Left kidney (tissue), 2 donors: ENCODE data around the gene GAB1. TPM values are rescaled to one million over a fixed set of nuclear protein-coding genes. Genes with fewer than 3 reads are reported as not detected.

ENCODE experiments used
- DNase-seq: peaks from one replicate; pipeline ENCODE4 v3.0.0-alpha.2; 2013
- polyA plus RNA-seq: library from polyadenylated mRNA; unstranded; fragments of 120-200 nt; gene quantifications from one replicate; pipeline ENCODE4 v1.2.1, GENCODE V29; 2013; ENCODE audit not compliant: insufficient read length

GAB1 gene
- polyA plus RNA-seq, 1 donor: 62.9 TPM

DNA sequence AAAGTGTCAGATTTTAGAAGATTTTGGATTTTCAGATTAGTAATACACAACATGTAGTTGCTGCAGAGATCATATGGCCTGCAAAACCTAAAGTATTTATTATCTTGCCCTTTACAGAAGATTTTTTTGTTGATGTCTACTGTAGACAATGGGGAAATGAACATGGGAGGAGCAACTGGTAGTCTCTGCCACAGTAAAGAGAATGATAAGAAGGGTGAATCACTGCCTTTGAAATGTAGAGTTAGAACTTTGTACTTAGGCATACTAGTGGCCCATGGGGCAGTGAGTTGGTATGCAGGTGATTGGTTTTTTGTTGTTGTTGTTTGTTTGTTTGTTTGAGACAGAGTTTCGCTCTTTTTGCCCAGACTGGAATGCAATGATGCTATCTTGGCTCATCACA, 50.1 kb downstream of the GAB1 start:
- no peak for DNase-seq

DNA sequence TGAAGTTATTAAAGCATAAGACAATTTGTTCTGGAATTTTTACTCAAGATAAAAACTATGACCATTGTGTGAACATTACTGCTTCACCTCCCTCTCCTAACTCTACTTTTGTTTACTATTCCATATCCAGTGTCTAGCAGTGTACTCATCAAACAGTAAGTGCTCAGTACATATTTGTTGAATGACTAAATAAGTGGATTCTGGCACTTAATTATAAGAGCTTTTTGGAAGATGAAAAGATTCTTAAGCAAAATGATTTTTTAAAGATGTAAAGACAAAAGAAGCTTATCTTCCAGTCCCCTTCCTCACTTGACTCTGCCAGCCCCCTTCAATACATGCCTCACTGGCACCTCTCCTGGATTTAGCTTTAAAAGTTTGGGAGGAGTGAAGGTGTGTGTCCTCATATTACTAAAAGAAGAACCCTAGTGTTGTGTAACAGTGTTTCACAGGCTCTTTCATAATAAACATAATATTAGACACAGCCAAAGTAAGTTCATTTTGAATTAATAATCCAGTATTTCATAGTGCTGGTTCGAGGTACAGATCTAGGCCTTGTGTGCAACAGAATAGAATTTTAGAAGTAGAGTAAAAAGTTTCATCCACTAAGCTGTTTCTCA, 53.0 kb downstream of the GAB1 start:
- no peak for DNase-seq

DNA sequence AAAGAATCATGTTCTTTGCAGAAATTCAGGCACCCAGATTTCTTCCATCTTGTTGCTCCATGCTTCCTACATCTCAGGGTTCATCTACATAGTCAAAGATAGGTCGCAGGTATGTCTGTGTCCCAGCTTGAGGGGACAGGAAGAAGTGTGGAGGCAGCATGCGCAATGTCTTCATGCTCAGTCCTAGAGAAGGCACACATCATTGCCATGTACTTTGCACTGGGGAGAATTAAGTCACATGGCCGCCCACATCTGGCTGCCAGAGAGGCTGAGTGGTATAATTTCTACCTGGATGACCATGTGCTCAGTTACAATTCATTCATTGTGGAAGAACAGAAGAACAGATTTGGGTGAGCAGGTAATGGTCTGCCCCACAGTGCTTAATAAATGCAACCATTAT, 54.1 kb downstream of the GAB1 start:
- DNase-seq: no peak

DNA sequence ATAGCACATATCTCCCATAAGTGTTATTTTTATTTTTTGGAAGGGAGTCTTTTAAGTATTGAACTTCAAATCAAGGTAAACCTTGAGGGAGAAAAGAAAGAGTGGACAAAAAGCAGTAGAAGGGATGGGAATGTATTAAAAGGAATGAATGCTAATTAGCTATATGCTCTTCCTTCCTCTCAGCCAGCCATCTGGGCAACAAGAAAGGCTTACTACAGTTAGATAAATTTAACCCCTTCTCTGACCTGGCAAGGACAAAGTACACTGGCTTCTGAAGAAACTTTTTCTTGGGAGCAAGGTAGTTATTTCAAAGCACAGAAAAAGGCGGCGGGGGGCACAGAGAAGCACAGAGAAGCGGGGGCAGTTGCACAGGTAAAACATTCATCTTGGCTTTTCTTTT, 54.6 kb downstream of the GAB1 start:
- no peak for DNase-seq

DNA sequence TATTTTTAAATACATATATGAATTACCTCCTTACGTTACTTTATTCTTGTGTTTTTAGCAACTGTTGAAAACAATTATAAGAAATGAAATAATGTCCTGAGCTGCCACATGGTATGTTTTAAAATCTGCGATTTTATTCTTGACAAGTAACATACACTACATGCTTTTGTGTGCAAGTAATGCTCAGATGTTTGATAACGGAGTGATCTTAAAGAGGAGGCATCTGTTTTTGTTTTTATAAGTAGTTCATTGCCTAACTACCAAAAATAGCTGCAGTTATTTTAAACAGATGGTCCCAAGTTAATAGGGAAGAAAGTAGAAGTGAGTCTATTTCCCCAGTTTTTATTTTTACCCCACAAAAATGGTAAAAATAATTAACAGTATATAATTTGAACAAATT, 55.2 kb downstream of the GAB1 start:
- no peak for DNase-seq

DNA sequence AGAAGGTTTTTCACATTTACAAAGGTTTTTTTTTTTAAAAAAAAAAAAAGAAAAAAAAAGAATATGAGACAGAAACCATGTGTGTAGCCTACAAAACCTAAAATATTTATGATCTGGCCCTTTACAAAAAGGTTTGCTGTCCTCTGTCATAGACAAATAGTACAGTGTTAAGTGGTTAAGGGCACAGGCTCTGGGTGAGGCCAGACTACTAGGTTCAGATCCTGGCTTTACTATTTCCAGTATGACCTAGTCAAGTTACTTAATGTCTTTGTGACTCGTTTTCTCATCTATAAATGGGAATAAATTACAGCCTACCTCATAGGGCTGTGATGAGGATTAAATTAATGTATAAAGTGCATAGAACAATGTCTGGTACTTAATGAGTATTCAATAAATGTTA, 56.5 kb downstream of the GAB1 start:
- DNase-seq: no peak

DNA sequence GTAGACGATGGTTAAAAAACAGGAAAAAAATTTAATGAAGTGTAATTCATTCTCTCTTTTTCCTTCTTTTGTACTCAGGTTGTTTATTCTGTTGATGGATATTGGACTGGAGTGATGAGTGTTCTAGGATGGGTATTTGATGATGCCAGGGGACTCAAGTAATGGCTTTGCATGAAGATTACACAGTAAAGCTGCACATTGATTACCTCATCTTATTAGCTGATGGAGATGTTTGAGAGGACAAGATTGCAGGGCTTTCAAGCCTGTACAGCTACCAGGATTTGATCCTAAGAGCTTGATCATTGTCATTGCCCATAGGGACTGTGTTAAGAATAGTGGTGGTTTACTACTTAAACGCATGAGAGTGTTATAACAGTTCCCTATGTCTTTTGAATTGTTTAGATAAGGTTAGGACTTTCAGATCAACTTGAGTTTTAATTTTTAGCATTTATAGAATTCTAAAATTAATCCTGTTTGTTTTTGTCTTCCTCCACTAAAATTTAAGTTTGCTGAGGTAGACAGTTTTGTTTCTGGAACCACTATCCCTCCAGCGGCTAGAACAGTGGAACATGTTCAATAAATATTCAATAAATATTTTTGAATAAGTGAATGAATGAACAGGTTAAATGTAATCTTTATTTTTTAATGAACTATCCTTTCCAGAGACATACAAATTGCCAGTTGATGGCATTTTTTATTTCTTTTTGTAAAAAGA, 58.2 kb downstream of the GAB1 start:
- DNase-seq: no peak

DNA sequence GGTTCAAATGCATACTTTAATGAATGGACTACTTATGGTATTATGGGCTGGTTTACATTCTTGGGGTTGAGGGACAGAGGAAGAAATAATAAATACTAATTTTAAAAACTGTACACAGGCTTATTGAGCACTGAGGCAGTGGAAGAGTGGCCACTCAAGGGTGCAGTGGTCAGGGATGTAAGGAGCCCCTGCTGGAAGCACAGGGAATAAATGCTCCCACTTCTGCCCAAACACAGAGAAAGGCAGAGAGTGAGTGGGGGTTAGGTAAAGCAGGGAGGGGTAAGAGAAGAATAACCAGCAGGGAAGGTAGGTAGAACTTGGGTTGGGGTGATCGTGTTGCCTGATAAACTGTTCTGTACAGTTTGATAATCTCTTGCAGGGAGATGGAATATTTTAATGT, 60.0 kb downstream of the GAB1 start:
- no peak for DNase-seq

DNA sequence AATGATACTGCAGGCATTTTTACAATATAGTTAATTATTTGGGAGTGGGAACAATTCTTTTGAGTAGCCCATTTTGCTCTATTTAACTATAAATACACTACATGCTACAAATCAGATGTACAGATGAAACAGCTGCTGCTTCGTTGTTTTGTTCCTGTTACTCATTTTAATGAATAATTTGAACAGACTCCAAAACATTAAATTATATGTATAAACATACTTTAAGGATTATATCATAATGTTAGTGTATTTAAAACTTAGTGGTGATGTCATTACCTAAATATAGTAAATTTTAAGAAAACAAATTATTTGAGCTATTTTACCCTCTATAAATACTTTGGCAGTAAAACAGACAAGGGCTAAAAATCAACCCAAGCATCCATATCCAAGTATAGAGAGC, 60.7 kb downstream of the GAB1 start:
- no peak for DNase-seq

DNA sequence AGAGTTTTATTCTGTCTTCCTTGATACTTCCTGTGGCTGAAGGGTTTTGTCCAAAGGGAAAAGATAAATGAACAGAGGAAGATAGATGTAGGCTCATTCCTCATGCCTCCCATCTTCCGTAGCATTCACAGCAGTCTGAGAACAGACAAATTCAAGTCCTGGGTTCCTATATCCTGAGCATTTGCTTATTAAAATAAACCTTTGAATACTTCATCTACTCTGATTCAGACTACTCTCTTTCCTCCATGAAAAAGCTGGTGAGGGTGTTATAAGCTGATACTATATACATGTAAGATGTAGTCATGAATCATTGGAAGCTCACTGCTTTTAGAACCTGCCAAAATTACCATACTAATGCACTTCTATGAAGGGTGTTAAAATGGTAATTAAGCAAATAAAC, 61.2 kb downstream of the GAB1 start:
- DNase-seq: no peak

DNA sequence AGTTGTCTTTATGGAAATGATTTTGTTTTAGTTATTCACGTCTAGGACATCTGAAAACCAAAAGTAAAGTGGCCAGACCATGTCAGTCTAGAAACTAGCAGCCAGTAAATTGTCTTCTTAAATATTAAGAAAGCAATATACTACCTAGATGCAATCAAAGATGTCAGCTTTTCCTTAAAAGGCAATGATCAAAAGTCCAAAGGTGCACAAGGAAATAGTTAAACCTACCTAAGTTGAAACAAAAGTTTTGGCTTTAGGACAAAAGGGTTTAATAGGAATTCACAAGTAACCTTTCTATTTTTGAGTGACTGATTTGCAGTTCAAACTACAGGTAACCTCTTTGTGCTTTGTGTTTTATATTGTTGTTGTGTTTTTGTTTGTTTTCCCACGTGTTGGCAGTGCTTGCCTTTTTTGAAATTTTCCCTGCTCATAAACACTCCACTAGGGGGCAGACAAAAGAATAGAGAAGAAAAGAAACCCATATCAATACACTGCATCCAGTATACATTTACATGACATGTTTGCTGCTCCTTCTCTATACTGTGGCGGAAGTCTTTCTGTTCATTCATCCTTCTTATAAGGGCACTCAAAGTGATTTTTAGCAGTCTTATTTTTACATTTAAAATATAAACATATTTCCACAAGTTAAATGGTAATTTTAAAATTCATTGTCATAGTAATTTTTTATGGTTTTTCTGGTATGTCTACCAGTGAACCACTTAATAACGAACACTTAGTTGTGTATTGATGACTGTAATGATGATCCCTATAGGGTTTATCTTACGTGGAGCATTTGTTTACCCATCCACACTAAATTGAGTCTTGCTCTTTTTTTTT, 62.7 kb downstream of the GAB1 start:
- DNase-seq: no peak

DNA sequence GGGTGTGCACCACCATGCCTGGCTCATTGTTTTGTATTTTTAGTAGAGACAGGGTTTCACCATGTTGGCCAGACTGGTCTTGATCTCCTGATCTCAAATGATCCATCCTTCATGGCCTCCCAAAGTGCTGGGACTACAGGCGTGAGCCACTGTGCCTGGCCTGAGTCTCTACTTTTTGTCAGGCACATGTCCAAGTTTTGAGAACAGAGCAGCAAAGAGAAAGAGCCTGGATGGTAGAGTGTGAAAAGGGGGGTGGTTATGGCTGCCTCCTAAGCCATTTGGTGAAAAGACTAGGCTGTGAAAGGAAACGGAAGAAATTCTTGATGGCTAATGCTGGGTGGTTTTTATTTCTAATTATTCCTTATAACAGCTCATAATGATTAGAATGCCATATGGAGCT, 63.4 kb downstream of the GAB1 start:
- no peak for DNase-seq

DNA sequence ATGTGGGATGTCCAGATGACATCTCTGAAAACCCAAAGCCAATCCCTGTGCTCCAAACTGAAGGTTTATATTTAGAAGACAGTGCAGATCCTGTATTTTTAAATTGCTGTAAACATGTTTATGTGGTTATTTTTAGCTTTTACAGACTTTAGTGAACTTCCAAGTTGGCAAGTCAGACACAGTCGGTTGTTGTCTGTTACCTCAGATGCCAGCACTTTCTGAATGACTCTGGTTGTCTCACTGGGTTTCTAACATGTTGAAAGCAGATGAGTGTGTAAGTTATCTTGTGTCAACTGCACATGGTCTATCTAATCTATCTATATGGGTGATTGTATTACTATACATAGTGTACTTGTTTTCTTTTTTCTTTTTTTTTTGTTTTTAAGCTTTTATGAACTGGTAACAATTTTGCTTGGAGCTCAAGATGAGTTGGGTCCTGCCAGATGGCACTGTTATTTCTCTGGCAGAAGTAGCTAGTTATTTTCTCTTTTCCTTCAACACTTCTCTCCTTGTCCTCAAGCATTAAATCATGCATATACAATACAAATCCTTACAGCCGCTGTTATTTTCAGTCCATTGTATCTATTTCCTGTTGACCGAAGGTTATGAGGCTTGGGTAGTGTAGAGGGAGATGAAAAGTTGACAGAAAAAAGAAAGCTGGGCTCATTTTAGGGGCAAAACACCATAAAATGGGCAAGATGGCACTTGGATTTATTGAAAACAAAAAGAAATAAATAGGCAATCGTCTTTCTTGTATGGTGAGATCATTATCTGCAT, 66.3 kb downstream of the GAB1 start:
- no peak for DNase-seq

DNA sequence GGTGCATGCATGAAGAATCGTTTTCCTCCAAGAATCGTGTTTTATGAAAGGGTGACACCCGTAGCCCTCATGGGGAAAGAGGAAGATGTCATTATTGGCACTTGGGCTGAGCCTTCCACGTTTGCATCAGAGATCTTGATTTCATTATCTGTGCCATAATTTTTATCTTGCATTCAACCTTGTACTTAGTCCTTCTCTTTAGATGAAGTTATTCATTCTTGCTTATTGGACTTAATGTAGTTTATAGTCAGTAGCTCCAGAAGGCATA, 66.8 kb downstream of the GAB1 start:
- no peak for DNase-seq

DNA sequence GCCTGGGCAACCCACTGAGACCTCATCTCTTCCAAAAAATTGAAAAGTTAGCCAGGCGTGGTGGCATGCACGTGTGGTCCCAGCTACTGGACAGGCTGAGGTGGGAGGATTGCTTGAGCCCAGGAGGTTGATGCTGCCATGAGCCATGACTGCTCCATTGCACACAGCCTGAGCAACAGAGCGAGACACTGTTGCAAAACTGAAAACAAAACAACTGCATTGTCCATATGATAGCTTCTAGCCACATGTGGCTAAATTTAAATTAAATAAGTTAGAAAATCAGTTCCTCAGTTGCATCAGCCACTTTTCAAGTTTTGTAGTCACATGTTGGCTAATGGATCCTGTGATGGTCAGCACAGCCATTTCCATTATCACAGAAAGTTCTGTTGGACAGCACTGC, 67.9 kb downstream of the GAB1 start:
- DNase-seq: no peak

DNA sequence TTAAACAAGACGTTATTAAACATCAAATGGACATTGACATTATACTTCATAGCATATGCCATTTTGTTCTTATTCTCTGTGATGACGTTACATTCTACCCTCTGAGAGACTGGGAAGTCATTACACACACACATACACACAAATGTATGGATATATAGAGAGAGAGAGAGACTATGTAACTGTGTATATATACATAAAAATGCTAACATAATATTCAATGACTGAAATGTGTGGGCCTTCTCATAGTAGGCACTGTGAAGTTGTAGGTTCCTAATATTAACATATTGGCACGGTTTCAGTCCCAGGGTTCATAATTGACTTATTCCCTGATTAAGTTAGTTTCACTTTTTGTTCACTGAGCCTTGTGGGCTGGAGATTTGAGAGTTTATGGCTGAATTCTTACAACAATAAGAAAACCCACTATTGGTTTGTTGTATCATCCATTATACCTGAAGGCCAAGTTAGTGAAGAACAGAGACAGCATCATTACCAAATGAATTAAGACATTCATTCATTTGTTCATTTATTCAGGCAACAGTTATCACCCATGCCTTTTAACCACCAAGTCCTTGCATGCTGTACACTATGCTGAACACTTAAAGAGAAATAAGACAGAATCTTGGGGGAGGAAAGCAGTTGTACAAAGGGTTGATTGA, 68.5 kb downstream of the GAB1 start:
- DNase-seq: no peak

DNA sequence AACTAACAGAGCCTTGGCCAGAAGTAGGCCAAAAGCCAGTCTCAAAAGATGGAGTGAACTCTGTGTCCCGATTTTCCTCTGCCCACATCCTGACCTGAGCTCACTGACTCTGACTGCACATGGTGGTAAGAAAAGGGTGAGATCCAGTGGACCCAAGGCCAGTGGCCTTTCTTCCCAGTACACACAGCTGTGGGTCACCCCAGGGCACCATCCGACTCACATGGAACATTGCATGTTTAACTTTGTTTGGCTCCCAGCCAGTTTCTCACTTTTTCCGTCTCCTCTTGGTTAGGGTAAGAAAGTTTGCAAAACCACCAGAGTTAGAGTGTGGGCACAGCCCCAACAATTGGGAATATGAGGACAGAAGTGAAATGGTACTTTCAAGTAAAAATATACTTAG, 69.8 kb downstream of the GAB1 start:
- DNase-seq: no peak

DNA sequence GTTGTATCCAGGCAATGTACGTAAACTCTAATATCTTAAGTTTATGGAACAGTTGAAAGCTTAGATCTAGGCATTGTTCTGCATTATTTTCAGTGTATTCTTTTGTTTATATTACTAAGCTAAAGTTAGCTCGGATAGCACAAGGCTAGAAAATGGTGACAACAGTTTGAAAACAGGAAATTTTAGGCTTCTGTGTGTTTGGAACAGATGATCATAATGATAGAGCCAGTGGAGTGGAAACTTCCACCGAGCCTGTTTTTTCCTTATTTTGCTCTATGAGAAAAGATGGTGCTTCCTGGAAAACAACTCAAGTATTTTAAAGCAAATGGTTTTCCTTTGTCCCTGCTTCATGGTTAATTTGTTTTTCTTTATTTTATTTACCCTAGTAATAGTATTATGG, 70.8 kb downstream of the GAB1 start:
- DNase-seq: no peak

DNA sequence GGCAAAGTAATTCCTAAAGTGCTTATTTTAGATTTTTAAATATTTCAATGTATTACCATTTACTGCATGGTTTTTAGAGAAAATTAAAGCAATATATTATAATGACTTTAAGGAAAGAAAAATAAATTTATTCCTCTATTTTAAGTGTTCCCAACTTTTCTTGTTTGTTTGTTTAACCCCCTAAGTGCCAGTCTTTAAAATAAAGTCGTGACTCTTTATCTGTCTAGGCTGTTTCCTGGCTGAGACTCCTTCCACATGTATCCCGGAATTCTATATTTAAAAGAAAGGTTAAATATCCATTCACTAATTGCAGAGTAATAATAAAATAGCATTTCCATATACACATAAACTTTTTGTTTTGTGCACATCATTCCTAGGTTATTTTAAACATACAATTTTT, 71.2 kb downstream of the GAB1 start:
- DNase-seq: no peak

DNA sequence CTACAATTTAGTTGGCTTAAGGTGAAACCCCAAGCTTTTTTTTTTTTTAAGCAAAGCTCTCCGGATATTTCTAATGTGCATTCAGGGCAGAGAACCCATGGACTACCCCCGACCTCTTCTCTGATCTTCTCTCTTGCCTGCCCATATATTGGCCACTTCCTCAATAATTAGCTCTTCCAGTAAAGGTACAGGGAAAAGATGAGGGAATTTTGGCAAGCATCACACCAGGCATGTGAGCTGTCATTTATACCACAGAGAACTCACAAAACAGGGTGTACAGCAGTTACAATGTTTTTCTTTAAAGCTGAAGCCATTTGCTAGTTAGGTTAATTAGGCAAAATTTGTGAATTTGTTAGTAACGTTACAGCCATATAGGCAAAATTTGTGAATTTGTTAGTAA, 73.3 kb downstream of the GAB1 start:
- DNase-seq: no peak

DNA sequence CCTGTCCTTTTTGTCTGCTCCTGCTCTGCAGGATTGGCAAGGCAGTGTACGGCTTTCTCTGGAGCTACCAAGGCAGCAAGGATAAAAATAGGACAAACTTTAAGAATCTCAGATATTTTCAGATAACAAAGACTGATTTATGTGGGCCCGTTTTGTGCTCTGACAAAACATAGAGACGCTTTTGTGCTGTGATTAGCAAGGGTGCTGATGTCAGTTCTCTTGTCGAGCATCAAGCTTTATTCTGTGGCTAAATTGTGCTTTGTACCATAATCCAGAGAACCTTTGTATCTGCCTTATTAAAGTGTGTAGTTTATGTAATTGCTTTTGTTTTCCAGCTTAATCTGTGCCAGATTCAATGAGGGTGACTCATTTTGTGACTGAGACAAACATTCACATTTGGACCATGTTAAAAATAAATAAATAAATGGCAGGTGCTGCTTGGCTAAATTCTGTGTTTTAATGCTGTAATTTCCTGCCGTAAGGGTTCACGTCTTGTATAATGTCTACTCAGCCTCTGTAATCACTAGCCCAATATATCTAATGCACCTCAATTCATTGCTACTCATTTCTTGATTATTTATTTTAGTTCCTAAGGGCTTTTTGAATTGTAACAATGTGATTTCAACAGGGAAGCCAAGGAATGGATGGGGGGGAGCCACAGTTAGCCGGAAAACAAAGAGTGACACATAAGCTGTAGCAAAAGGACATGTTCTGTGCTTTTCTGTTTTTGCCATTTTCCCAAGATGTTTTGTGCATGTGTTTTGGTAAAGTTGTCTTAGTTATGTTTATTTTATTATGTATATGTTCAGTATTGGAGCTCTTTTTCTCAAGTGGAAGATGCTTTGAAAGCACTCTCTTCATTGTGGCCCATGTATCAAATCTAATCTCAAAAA, 75.1 kb downstream of the GAB1 start:
- DNase-seq: no peak

DNA sequence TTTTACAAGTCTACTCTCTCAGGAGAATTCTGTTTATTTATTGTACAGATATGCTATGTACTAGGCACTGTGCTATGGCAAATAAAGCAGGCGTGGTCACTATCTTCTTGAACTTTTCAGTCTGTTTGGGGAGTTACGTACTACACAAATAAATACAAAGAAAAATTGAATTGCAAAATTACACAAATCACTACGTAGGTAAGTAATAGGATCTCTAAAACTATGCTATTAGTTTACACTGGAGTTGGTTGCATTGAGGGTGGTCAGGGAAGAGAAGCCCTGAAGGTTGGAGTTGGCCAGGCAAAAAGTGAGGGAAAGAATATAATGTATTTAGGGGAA, 75.7 kb downstream of the GAB1 start:
- DNase-seq: no peak
